ENCODE measurements around the gene MINDY3. TPM values are rescaled to one million over a fixed set of nuclear protein-coding genes. Genes with fewer than 3 reads are reported as not detected.

The MINDY3 gene
- total and polyA plus RNA-seq, 2 experiments from 2014 or later = 14.5 to 20.4 TPM

GRCh38 chr10:15815242-15815885 lies 44.9 kb downstream of the MINDY3 start:
- H3K27me3 ChIP-seq = no peaks in the 10 kb centered on the region
- no peak for TF ChIP-seq CTCF (IDR thresholded peaks at IDR 0.05; ENCODE audit: low read depth, low read length)
- H3K4me3 ChIP-seq = no peak overlapping the region

GRCh38 chr10:15814565-15814964 lies 45.7 kb downstream of the MINDY3 start:
- Histone ChIP-seq H3K27ac (no peak overlapping the region), H3K27me3 (no peaks in the 10 kb centered on the region), H3K4me3 (no peak overlapping the region), H3K36me3 (no peaks in the 10 kb centered on the region), H3K4me1 (ENCODE audit: low read depth) (peaks cover 13% of the 10 kb centered on the region), H3K9me3 (ENCODE audit: low read depth) (no peaks in the 10 kb centered on the region)
- no peak for TF ChIP-seq CTCF (IDR thresholded peaks at IDR 0.05; ENCODE audit: low read depth, low read length)
- no peak for DNase-seq (ENCODE audit: low read depth in 1 of 2, low spot score in 1 of 2)

More at GRCh38 chr10:15815242-15815885, 44.9 kb downstream of the MINDY3 start:
- DNase-seq (ENCODE audit: low read depth in 1 of 2, low spot score in 1 of 2) = no peak
- no peak overlapping the region for H3K27ac ChIP-seq
- H3K36me3 ChIP-seq = no peaks in the 10 kb centered on the region
- H3K9me3 ChIP-seq (ENCODE audit: low read depth) = no peaks in the 10 kb centered on the region
- peaks cover 13% of the 10 kb centered on the region for H3K4me1 ChIP-seq (ENCODE audit: low read depth)

GRCh38 chr10:15813415-15813814 lies 46.9 kb downstream of the MINDY3 start:
- Histone ChIP-seq H3K9me3 (ENCODE audit: low read depth) (no peaks in the 10 kb centered on the region), H3K27me3 (no peaks in the 10 kb centered on the region), H3K27ac (no peak overlapping the region), H3K4me3 (no peak overlapping the region), H3K4me1 (ENCODE audit: low read depth) (peaks cover 13% of the 10 kb centered on the region), H3K36me3 (no peaks in the 10 kb centered on the region)
- peak in 1 of 2 donors; percentile 61 for DNase-seq (ENCODE audit: low read depth in 1 of 2, low spot score in 1 of 2)
- no peak for TF ChIP-seq CTCF (IDR thresholded peaks at IDR 0.05; ENCODE audit: low read depth, low read length)

GRCh38 chr10:15809450-15809849 lies 50.9 kb downstream of the MINDY3 start:
- no peak for TF ChIP-seq CTCF (IDR thresholded peaks at IDR 0.05; ENCODE audit: low read depth, low read length)
- H3K4me1 ChIP-seq (ENCODE audit: low read depth) = no peaks in the 10 kb centered on the region
- no peak overlapping the region for H3K4me3 ChIP-seq
- no peak overlapping the region for H3K27ac ChIP-seq
- H3K27me3 ChIP-seq = no peaks in the 10 kb centered on the region
- no peak for DNase-seq (ENCODE audit: low read depth in 1 of 2, low spot score in 1 of 2)
- H3K9me3 ChIP-seq (ENCODE audit: low read depth) = no peaks in the 10 kb centered on the region
- H3K36me3 ChIP-seq = no peaks in the 10 kb centered on the region

- Histone ChIP-seq H3K4me3 (no peak overlapping the region), H3K9me3 (ENCODE audit: low read depth) (no peaks in the 10 kb centered on the region), H3K36me3 (no peaks in the 10 kb centered on the region), H3K27me3 (no peaks in the 10 kb centered on the region), H3K27ac (no peak overlapping the region), H3K4me1 (ENCODE audit: low read depth) (no peaks in the 10 kb centered on the region)
- no peak for DNase-seq (ENCODE audit: low read depth in 1 of 2, low spot score in 1 of 2)
- TF ChIP-seq CTCF (IDR thresholded peaks at IDR 0.05; ENCODE audit: low read depth, low read length) = no peak
These were observed 52.0 kb downstream of the MINDY3 start for GRCh38 chr10:15808204-15808797.

All from cardiac muscle cell (in vitro differentiated cells and primary cell).